NCI-H2081 treated with DMSO at 0.1 percent for 48 hours (cell line): Measurements from ENCODE around the gene DST.
A peak's percentile ranks its signal among the peaks of the same experiment; 100 is the strongest.
"Not testable (repeated sequence)": the region's sequence is repeated elsewhere in the genome, so short reads cannot be mapped to it uniquely, and the experiment has no call there.

Source experiments
- DNase-seq: peaks from one replicate; lab custom pipeline; 2025; lab: John Stamatoyannopoulos, UW

Gene DST

GRCh38 chr6:56663344-56663743 lies 20.7 kb upstream of the DST start:
- DNase-seq, result no peak

DNA sequence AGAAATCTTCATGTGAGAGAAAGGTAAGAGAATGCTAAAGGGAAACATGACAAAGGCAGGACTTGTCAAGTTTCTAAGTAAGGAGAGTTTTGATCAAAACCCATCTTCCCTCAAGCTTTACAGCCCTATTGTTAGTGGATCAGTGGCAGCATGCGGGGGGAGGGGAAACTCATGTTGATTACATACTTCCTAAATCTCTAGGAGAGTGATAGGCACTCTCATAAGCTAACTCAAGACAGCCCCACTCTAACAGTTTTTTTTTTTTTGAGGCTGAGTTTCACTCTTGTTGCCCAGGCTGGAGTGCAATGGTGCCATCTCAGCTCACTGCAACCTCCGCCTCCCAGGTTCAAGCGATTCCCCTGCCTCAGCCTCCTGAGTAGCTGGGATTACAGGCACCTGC lies 18.6 kb upstream of the DST start:
- DNase-seq, result not testable (repeated sequence)

- no peak for DNase-seq
Observed at GRCh38 chr6:56660381-56660730, 17.7 kb upstream of the DST start.

- no peak for DNase-seq
Observed at GRCh38 chr6:56659721-56660380, 17.2 kb upstream of the DST start.

DNA sequence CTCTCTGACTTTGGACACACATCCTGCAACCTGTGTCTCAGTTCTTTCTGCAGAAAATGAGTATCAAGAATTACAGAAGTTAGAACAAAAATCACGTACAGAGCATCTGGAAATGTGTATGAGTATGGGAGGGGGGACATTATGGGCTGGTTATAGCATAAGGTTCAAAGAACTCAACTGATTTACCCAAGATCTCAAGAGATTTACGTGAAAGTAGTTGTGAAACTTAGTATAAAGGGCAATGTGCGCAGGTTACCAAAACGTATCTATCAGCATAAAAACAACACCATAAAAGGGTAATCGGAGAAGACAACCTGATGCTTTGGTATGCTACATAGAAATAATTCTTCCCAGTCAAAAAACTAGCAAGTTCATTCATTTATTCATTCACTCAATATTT lies 15.6 kb upstream of the DST start:
- DNase-seq, result no peak

DNA sequence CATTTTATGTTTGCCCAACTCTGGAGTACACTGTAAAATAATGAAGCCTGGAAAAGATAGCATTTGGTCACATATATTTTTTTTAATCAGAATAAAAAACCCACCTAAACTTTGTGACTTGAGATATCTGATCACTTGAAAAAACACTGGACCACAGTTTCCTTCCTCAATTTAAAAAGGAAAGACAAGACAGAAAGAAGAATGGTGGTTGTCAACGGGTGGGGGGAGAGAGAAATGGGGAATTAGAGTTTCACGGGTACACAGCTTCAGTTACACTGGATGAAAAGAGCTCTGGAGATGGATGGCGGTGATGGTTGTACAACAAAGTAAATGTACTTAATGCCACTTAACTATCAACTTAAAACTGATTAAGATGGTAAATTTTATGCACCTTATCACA lies 14.7 kb upstream of the DST start:
- no peak for DNase-seq

DNA sequence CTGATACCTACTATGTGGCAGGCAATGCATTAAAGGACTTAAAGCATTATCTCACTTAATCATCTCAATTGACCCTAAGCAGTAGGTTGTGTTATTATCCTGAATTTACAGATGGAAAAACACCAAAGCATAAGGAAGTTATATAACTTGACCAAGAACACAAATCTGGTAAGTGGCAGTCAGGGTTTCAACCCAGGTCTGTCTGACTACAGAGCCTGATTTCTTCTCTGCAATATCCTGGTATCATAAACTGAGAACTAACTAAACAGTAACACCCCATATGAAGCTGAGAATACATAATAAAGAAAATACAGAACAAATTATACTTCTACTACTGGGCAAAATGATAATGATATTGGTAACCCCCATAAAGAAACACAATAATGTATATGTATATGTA lies 13.8 kb upstream of the DST start:
- DNase-seq, result no peak

DNA sequence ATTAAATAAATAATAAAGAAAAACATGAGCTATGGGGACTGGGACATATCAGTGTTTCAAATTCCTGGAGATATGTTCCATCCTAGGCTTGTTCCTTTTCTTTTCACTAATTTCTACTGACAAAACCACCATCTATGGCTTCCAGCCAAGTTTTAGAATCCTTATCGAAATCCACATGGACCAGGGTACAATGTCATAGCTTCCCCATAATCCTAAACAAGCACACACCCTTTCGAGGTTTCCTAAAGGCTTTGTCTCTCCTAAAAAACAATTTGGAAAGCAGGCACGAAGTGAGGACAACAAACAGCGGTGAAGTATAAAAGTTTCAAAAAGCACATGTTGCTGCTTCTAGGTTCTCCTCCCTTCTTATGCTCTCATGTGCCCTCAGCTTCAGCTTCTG lies 13.3 kb upstream of the DST start:
- no peak for DNase-seq

DNA sequence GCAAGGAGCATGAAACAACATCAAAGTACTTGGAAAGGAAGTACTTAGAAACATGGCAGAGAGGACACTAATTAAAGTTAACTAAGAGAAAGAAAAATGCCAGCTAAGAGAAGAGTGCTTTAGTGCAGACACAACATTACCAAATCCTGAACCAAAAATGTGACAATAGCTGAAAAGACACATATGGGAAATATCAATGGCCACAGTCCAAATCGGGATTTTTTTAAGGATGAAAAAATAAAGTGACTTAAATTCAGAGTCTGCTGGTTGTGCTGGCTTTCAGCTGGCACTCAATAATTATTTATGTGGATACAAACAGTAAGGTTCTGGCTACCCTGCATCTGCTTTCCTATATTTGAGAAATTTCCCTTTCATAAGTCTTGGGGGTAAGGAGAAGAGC lies 12.6 kb upstream of the DST start:
- DNase-seq, result no peak

DNA sequence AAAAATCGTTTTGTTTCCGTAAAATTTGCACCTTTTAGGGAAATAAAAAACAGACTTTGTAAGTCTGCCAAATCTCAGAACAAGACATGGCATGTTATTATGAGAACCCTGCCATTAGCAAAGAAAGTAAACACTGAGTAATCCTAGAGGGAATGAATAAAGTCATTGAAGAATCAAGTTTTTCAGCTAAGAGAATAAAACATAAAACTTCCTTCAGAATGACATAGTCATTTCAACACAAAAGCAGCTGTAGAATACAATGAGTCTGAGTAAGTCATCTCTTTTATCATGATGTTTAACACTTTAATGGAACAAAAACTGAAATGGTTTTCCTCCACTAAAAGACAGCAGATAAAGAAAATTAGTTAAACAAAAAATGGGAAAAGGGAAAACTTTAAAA lies 10.3 kb upstream of the DST start:
- DNase-seq, result no peak

DNA sequence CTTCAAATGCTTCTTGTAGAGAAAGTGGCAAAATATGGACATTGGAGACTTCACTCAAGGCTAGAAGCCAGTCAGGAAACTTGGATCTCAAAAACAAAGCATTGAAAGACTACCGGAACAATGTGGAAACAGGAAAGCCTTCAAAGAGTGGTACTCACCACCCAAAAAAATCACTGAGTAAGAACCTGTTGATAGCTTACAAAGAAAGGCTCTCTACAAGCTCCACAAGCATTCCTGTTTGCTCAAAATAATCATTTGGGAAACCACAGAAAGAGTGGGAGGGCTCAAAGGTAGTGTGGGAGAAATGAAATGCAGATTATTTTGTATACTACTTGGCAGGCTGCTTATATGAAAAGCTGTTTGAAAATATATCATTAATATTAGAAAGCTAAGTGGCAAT lies 9.5 kb upstream of the DST start:
- DNase-seq, result no peak

DNA sequence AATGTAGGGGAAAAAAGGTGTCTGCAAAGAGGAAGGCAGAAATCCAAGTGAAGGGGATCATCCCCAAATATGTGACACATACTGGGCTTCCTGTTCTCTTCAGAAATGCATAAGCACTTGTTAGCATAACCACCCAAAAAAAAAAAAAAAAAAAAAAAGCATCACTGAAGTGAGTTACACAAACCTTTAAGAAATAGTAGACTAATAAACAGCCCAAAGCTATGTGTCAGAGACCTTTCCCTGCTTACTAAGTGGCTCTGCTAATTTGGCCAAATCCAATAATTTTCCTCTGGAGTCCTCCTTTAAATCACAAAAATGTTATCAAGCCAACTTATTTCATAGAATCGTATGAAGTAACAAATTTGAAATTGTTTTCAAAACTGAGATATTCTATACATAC lies 7.5 kb upstream of the DST start:
- DNase-seq, result no peak

GRCh38 chr6:56649782-56650181 lies 7.1 kb upstream of the DST start:
- DNase-seq, result no peak

DNA sequence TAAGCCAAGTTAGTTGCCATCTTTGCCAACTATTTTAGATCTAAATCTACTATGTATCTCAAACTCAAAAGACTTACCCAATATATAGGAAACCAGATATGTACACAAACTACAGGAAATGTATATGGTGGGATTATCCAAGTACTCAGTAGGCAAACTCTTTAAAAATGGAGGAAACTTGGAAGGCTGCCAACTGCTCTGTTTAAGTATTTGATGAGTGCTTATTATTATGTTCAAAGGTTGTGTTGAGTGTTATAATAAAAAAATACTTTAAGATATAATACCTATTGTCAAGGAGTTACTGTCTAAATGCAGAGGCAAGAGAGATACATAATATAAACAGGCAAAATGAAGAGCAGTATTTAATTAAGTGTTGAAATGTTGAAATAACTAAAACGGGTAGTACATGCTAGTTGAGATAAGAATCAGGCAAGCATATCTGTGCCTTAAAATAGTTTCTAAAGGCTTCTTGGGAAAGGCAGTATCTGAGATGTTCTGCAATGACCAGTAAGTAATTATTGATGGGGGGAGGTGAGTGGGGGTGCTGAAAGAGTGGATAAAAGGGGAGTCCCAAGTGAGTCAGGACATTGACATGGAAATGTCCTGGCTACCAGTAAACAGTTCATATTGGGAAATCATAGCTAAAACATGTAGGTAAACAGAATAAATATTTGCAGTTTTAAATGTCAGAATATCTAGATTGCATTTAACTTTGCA lies 6.5 kb upstream of the DST start:
- DNase-seq, result peak; percentile 46

GRCh38 chr6:56647172-56647762 lies 4.6 kb upstream of the DST start:
- no peak for DNase-seq

DNA sequence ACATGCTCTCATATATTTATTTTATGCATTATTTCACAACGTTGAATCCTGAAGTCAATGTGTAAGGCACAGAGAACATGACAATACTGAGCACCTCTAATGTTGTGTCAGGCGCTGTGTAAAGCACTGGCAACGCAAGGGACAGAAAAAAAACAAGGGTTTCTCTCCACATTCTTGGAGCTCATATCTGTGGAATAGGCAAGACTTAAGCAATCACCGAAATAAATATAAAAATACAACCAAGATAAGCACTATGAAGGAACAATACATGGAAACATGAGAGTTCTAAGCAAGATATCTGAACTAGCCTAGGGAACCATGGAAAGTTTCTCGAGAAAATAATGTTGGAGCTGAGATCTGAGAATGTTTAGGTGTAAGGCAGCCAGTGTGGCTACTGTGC lies 1.7 kb upstream of the DST start:
- no peak for DNase-seq

- no peak for DNase-seq
Observed at GRCh38 chr6:56643379-56644089, 845 bp upstream of the DST start.

DNA sequence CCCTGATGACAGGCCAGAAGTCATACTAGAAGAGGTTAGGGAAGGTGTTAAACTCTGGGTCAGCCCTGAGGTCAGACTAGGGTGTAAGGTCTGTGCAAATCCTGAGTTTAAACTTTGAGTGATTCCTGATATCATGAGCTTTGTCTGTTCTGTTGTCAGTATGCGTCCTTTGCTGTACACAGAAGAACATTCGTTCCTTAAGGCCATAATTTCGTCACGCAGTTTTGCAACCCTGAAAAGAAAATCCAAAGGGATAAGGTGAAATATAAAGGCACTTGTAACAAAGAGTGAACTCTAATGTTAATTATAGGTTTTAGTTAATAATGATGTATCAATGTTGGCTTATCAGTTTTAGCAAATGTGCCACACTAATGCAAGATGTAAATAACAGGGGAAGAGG lies 2.3 kb downstream of the DST start:
- DNase-seq, result no peak

DNA sequence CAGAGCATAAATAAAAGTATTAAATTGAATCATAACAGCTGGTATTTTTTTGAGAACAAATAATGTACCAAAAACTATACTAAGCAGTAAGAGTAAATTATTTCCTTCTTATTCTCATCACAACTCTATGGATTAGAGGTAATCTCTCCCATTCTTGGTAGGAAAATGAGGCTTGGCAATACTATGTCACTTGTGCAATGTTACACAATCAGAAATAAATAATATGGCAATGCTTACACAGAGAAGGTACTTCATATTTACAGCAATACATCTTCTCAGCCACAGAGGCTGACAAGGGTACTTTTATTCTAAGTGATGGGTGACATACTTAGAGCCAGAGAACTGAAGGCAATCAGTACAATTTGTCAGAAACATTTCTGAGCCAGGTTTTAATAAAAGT lies 3.9 kb downstream of the DST start:
- no peak for DNase-seq

DNA sequence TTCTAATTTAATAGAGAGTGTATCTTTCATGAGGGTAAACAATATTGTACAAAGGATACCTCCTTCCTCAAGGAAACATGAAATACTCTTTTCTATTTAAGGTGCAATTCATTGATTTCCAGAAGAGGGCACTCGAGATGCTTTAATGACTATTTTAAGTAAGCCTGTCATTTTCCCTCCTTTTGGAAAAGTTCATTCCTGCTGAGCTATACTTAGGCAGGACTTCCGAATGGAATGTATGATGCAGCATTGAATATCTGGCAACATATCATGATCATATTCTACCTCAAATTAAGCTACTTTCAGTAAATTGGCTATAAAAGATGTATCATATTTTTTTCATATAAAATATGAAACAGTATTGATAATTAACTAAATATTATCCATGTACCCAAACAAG lies 5.0 kb downstream of the DST start:
- DNase-seq, result no peak

GRCh38 chr6:56628105-56628504 lies 14.6 kb downstream of the DST start:
- no peak for DNase-seq

- no peak for DNase-seq
Observed at GRCh38 chr6:56625356-56625755, 17.3 kb downstream of the DST start.

DNA sequence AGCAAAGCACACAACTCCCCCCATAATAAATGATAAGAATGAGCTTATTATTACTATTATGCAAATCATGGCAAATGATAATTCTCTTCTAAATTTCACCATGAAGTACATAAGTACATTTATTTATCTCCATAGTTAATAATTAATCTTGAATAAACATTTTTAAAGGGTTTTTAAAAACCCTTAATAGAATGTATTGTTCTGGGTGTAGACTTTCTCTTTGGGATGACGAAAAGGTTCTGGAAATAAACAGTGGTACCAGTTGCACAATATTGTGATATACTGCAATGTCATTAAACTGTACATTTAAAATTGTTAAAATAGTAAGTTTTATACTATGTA lies 18.0 kb downstream of the DST start:
- DNase-seq, result no peak
